ENCODE results near the gene NPPC. TPM values are rescaled to one million over a fixed set of nuclear protein-coding genes. Genes with fewer than 3 reads are reported as not detected.
"Not testable (repeated sequence)": the region's sequence is repeated elsewhere in the genome, so short reads cannot be mapped to it uniquely, and the experiment has no call there.

Gene NPPC
- total RNA-seq, 2 experiments from 2014 or later: 0.25 TPM; not detected in 1

DNA sequence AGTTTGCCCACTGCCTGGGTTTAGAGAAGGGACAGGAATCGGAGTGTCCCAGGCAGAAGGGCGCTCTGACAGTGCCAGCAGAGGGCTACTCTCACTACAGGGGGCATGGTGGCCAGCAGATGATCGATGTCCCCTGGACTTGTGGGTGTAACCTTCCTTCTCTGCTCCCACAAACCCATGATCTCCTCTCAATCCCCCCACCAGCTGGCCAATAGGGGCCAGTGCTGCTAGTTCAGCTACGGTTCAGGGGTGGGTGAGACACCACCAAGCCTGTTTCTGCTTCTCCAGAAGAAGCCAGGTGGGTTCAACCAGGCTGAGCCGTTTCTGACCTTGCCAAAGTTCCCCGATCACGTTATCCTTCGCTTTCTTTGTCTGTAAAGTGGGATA, 1.3 kb downstream of the NPPC start:
- POLR2A ChIA-PET: no interaction called here
- CTCF ChIA-PET: interaction anchor here (0.6 to 5.5 kb wide), 13 partner anchors 10 to 514 kb away, joined by 3 to 31 read pairs (median 4); no protein-coding TSS in a partner anchor

DNA sequence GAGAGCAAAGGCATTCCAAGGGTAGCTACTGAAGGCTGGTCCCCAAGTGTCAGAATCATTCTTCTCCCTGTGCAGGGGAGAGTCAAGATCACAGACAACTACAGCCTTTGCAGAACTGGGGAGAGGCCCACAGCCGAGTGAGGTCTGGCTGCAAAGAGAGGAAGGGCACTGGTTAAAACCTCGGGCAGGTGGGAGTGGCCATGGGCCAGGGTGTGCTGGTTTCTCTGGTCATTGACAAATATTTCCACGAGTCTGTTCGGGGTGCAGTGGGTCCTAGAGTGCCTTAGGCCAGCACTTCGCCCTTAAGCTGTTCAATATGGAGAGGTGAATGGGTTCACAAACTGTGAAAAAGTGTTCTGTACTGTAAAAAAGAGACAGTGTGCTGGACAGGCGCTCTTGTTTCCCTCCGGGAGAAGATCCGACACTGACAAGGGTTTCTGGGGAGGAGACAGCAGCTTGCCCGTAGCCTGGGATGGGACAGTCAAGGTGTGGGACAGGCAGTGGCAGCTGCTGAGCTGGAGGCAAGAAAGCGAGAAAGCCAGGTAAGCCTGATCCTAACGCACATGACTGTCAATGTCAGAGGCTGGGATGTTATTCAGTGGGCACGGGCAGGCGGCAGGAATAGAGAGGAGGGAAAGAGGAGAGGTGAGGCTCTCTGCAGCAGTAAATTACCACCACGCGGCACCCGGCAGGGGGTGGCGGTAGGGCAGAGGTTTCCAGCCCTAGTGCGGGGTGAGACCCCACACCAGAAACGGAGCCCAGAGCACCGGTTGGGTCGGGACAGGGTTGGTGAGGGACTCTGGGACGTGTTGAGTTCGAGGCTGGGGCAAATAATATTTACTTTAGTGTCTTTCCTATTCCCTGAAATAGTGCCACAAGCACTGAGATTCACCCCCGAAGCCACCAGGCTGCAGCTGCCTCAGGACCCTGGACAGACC, 2.0 kb downstream of the NPPC start:
- CTCF ChIA-PET: interaction anchor here (0.7 to 5.5 kb wide), 7 partner anchors 17 to 401 kb away, joined by 4 to 31 read pairs (median 8); no protein-coding TSS in a partner anchor
- POLR2A ChIA-PET: no interaction called here

DNA sequence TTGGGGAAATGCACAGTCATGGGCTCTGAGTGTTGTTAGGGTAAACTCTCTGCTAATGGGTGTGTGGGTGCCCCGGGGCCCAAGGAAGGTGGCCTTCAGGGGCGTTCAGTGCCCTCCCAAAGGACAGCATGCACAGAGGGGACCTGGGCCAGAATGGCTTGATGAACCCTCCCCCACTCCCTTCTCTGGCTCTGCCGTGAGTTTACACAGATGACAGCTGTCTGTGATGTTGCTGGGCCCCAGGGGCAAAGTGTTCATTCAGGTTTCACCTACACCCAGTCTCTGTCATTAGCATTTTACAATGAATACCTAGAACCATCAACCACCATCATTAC, 3.2 kb downstream of the NPPC start:
- ChIA-PET CTCF (interaction anchor here (1.3 to 5.5 kb wide), 2 partner anchors 17 to 402 kb away, joined by 5 to 31 read pairs; no protein-coding TSS in a partner anchor), POLR2A (no interaction called here)

DNA sequence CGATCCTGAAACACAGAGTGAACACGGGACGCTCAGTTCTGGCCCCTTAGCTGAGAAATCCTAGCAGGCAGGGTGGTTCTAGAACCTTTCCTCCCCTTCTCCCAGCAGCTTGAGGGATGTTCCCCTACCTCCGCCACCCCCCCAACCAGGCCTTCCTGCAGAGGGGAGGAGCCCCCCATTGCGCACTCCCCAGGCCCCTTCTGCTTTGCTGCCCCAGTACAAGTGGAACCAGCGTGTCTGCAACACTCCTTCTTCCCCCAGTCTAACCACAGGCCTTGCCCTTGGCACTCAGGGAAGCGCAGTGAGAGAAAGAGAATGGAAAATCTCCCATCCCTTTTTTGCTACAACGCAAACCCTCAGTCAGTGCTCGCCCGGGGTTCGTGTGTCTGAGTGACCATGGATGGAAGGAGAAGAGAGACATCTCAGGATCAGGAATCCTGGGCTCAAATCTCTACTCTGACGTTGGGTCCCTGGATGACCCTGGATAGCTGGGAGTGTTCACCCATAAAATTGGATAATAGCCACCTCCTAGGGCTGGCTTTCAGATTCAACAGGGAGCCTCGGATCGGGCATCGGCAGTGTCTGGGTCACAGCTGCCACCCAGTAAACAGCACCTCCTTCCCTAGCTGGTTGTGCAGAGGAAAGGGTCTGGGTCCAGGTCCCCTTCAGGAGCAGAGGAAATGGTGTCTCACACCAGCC, 3.7 kb downstream of the NPPC start:
- POLR2A ChIA-PET: no interaction called here
- CTCF ChIA-PET: interaction anchor here (0.9 to 5.5 kb wide), 3 partner anchors 16 to 403 kb away, joined by 3 to 31 read pairs (median 5); no protein-coding TSS in a partner anchor

GRCh38 chr2:231920795-231921194, 5.4 kb downstream of the NPPC start:
- ChIA-PET POLR2A (no interaction called here), CTCF (no interaction called here)

DNA sequence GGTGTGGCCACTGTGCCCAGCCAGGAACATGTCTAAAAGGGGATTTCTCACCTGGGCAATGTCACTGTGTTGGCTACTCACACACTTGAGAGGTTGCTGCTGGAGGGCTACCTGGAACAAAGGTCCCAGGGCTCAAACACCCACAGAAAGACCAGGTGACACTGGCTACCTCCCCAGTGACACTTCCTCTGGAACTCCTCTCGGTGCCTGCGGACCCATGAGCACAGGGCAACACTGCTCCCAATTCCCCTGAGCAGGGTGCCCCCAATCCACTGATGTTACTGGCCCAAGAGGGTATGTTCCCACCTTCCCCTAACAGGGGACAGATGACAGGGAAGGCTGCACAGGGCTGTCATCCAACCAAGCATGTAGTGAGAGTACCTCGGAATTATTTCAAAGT, 5.8 kb downstream of the NPPC start:
- ChIA-PET CTCF (interaction anchor here (1.3 kb wide), 1 partner anchor 405 kb away, joined by 3 read pairs; no protein-coding TSS in a partner anchor), POLR2A (no interaction called here)

DNA sequence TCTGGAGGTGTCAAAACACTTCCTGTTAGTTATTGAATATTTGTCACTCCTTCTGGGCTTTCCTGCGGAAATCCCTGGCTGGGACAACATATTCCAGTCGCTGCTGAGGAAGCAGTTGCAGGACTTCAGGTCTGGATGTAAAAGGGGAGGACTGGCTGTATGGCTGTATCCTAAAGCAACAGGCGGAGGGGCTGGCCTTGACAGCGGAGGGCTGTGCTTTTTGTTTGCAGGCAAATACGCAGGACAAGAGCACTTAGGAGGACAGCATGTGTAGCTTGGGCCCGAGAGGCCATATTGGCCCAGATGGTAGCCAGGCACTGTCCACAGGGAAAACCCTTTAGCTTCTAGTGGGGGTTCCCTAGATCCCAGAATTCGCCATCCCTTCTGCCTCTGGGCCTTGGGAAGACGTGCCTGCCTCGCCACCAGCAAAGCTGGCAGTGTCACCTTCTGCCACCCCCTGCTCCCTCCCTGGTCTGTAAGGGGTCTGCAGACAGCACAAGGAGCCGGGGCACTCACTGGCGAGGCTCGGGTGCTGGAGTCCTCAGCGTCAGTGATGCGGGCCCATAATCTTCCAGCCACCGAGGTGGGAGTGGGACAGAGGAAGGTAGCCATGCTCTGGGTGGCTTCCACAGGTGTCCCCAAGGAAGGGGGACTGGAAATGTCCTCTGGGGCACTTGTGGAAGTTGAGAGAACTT, 6.7 kb downstream of the NPPC start:
- ChIA-PET CTCF (interaction anchor here (1.1 to 1.3 kb wide), 2 partner anchors 406 to 408 kb away, joined by 3 read pairs; no protein-coding TSS in a partner anchor), POLR2A (no interaction called here)

- CTCF ChIA-PET: interaction anchor here (0.7 to 1.3 kb wide), 4 partner anchors 18 to 600 kb away, joined by 3 to 6 read pairs (median 3); no protein-coding TSS in a partner anchor
Measured at GRCh38 chr2:231918501-231919330, 7.5 kb downstream of the NPPC start.

DNA sequence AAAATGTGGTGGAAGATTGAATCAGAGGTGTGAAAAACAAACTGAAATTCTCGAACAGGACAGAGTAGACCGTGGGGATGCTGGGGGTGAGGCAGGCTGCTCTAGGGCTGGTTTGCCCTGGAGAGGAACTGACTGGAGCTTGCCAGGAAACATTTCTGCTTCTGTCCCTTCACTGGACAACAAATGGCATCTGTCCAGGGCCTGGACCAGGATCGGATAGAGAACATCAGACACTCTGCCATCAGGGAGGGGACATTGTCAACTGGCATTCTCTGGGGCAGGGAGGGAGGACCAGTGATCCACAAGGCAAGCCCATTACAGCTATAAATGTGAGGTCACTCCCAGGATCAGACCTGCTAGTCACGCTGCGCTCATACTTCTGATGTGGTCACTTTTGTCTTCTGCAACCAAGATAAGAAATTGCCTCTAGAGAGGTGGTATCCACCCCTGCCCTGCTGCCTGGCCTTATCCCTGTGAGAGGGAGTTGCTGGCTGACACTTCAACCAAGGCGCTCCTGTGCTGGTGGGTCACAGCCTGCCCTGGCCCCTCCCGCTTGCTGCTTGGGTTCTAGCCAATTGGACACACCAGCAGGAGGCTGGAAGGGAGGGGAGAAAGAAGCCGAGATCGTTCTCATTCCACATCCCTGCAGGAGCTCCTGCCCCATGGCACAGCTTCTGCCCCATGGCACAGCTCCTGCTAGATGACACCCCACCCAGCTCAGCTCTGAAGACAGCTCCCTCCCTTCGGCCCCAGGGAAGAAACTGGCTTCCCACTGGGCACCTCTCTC, 8.7 kb downstream of the NPPC start:
- ChIA-PET POLR2A (no interaction called here), CTCF (interaction anchor here (0.7 to 1.1 kb wide), 5 partner anchors 11 to 377 kb away, joined by 4 to 6 read pairs (median 4); no protein-coding TSS in a partner anchor)

More at GRCh38 chr2:231918501-231919330, 7.5 kb downstream of the NPPC start:
- POLR2A ChIA-PET: no interaction called here

DNA sequence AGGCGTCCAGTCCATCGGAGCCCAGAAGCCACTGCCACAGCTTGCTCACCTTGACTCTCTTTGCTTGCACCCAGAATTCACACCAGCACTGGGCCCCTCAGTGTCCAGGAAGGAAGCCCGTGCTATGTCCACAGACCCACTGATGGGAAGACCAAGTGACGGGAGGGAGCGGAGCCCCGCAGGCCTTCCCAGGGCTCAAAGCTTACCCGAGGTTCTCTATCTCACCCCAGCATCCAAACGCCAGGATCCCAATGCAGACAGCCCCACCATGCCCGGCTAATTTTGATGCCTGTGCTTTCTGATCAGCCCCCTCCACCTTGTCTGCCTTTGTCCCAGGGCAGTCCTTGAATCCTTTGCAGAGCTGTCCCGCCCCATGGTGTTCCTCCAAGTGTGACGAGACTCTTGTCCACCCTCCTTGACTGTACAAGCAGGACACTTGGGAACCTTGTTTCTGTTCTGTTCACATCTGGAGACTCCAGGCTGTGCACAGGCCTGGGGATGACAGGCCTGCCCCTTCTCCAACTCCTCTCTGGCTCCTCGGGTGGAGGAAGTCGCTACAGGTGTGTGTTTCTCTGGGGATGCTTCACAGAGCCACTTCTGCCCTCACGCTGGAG, 12.0 kb downstream of the NPPC start:
- CTCF ChIA-PET: no interaction called here
- POLR2A ChIA-PET: no interaction called here

GRCh38 chr2:231911381-231911780, 14.8 kb downstream of the NPPC start:
- ChIA-PET CTCF (interaction anchor here (0.6 to 0.7 kb wide), 2 partner anchors 11 to 32 kb away, joined by 3 read pairs; no protein-coding TSS in a partner anchor), POLR2A (no interaction called here)

DNA sequence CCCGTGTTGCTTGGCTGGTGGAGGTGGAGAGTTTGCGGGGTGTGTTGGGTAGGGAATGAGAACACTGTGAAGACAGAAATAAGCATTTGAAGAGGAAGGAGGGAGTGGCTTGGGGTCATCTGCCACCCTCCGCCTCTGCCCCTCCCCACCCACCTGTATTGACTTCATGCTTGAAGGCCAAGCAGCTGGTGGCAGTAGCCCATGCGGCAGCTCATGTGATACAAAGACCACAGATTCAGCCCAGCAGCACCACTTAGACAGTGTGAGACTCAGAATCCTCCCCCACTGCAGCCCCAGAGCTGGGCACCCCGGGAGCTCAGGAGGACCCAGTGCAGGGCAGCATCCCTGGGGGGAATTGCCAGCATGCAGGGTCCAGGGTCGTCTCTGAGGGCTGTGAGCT, 15.4 kb downstream of the NPPC start:
- POLR2A ChIA-PET: no interaction called here
- CTCF ChIA-PET: interaction anchor here (0.7 kb wide), 1 partner anchor 10 kb away, joined by 3 read pairs; no protein-coding TSS in a partner anchor

DNA sequence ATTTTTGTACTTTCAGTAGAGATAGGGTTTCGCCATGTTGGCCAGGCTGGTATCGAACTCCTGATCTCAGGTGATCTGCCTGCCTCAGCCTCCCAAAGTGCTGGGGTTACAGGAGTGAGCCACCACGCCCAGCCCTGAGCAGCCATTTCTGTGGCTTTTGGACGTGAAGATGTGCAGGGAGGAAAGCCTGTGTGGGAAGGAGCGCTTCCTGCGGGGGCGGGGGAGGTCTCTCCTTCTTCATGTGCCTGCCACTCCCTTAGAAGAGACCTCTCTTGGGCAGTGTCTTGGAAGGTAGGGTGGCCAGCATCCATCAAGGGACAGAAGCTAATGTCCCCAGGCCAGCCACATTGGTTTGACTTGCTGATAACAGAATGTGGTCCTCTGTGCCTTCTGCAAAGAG, 16.0 kb downstream of the NPPC start:
- CTCF ChIA-PET, POLR2A ChIA-PET: not testable (repeated sequence)

GRCh38 chr2:231909631-231910030, 16.6 kb downstream of the NPPC start:
- ChIA-PET CTCF (interaction anchor here (0.8 kb wide), 1 partner anchor 17 kb away, joined by 4 read pairs; no protein-coding TSS in a partner anchor), POLR2A (no interaction called here)

DNA sequence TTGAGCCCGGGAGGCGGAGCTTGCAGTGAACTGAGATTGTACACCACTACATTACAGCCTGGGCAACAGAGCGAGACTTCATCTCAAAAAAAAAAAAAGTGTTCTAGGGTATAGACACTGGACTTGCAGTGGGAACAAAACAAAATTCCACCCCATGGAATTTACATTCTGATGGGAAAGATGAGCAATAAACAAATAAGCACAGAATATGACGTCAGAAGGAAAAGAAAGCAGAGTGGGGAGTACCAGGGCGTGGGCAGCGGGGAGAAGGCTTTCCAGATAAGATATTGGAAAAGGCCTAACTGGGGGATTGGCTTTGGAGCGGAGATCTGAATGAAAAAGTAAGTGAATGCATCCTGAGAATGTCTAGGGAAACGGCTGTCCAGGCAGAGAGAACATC, 17.6 kb downstream of the NPPC start:
- CTCF ChIA-PET: interaction anchor here (0.8 to 2.8 kb wide), 3 partner anchors 16 to 528 kb away, joined by 4 to 8 read pairs (median 5); no protein-coding TSS in a partner anchor
- POLR2A ChIA-PET: no interaction called here

DNA sequence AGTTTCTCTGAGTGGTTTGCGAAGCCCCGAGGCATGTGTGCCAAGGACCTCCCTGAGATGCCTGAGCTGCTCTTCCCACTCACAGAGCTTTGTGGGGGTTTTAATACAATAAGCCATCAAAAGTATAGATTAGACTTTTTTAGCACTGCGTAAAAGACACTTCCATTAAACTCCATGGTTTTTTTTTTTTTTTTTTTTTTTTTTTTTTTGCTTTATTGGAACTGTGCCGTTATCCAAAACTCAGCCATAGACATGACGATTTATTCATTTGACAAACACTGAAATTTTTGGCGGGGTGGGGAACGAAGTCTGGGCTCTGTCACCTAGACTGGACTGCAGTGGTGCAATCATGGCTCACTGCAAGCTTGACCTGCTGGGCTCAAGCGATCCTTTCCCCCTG, 18.4 kb downstream of the NPPC start:
- ChIA-PET CTCF (interaction anchor here (0.7 to 3.5 kb wide), 6 partner anchors 9 to 529 kb away, joined by 4 to 21 read pairs (median 5); no protein-coding TSS in a partner anchor), POLR2A (no interaction called here)

DNA sequence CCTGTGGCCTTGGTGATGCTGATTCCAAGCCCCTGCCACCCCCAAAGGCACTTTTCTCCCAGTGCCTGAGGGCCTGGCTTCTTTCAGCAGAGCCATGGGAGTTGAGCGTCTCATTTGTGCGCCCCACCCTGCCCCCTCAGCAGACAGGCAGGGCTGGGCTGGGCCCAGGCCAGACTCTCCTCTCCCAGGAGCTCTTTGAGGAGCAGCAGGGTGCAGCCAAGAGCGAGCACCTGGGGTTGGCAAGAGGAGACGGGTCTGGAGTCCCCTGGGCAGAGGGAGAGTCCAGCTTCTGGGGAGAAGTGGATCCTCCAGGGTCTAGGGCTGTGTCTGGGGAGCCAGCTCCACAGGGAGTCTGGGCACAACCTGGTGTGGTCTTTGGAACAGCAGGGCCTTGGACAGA, 21.2 kb downstream of the NPPC start:
- ChIA-PET CTCF (interaction anchor here (0.5 to 3.5 kb wide), 4 partner anchors 25 to 421 kb away, joined by 3 to 21 read pairs (median 3); no protein-coding TSS in a partner anchor), POLR2A (no interaction called here)

Data from activated CD8-positive, alpha-beta memory T cell treated with anti-CD3 and anti-CD28 coated beads for 36 hours (primary cell).